Brain microvascular endothelial cell (primary cell): ENCODE data around the gene AFF1.
"Not testable (repeated sequence)": the region's sequence is repeated elsewhere in the genome, so short reads cannot be mapped to it uniquely, and the experiment has no call there.

ENCODE experiments used
- DNase-seq: peaks from one replicate; pipeline ENCODE4 v3.0.0-alpha.2; 2020
- H3K27ac ChIP-seq: fragments of 250-450 bp; sonication (Bioruptor Pico); 2 replicates; pipeline ENCODE4 v1.5.1; 2020; ENCODE audit warnings: mild to moderate bottlenecking, moderate library complexity
- H3K27me3 ChIP-seq: fragments of 250-450 bp; sonication (Bioruptor Pico); replicated peaks from 2 replicates; pipeline ENCODE4 v1.5.1; 2020; ENCODE audit warnings: mild to moderate bottlenecking
- H3K36me3 ChIP-seq: fragments of 250-450 bp; sonication (Bioruptor Pico); replicated peaks from 2 replicates; pipeline ENCODE4 v1.5.1; 2020; ENCODE audit warnings: mild to moderate bottlenecking
- H3K4me3 ChIP-seq: 2 replicates; pipeline ENCODE4 v1.5.1; 2011; ENCODE audit warnings: low read depth, mild to moderate bottlenecking, control low read depth, low read length, moderate library complexity
- in situ Hi-C: cut with HindIII; loops from 2 replicates; pipeline ENCODE4 v1.10.0; 2017; ENCODE audit warnings: low sequenced_read_pairs, low pct_ligation_motif_present
- TF ChIP-seq, protein P1 (sequence below): IDR thresholded peaks from 2 replicates; pipeline ENCODE4 v1.5.1; 2011; ENCODE audit warnings: low read depth, mild to moderate bottlenecking, moderate library complexity, low read length, control low read depth, inconsistent platforms; ENCODE audit errors: missing control alignments

Gene AFF1

DNA sequence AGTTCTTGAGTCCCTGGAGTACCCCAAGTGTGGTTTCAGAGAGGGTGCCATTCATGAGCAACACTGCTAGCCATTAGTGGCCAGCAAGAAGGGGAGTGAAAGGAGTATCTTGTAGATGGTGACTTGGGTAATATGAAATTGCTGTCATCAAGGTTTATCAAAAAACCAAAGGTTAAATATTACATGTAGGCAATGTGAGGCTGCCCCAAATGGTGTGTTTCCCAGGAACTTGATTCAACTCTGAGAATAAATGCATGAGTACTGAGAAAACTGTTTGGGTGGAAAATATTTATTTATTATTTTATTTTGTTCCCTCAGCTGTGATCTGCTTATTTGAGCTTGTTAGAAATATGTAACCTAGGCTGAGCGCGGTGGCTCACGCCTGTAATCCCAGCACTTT is 55.7 kb downstream of the AFF1 start:
- TF ChIP-seq, protein P1, sequence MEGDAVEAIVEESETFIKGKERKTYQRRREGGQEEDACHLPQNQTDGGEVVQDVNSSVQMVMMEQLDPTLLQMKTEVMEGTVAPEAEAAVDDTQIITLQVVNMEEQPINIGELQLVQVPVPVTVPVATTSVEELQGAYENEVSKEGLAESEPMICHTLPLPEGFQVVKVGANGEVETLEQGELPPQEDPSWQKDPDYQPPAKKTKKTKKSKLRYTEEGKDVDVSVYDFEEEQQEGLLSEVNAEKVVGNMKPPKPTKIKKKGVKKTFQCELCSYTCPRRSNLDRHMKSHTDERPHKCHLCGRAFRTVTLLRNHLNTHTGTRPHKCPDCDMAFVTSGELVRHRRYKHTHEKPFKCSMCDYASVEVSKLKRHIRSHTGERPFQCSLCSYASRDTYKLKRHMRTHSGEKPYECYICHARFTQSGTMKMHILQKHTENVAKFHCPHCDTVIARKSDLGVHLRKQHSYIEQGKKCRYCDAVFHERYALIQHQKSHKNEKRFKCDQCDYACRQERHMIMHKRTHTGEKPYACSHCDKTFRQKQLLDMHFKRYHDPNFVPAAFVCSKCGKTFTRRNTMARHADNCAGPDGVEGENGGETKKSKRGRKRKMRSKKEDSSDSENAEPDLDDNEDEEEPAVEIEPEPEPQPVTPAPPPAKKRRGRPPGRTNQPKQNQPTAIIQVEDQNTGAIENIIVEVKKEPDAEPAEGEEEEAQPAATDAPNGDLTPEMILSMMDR = no peak
- H3K27ac ChIP-seq = no peak overlapping the region
- H3K36me3 ChIP-seq = no peaks in the 10 kb centered on the region
- no peaks in the 10 kb centered on the region for H3K27me3 ChIP-seq
- DNase-seq = no peak
- in situ Hi-C loops = no loop called here
- no peak overlapping the region for H3K4me3 ChIP-seq

DNA sequence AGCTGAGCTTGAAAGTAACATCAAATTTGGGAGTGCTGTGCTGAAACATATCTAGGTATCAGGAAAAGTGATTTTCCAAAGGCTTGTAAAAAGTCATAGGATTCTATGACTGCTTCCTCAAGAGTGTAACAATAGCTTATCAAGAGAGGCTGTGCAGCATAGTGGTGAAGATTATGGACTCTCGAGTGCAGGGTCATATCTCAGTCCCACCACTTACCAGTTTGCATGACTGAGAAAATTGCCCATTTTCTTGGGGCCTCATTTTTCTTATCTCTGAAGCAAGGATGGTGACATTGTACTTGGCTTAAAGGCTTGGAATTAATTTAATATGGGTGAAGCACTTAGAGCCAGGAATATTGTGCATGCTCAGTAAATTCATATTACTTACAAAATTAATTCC is 57.2 kb downstream of the AFF1 start:
- H3K4me3 ChIP-seq = no peak overlapping the region
- TF ChIP-seq, protein P1 = no peak
- in situ Hi-C loops = no loop called here
- no peaks in the 10 kb centered on the region for H3K36me3 ChIP-seq
- no peak for DNase-seq
- no peaks in the 10 kb centered on the region for H3K27me3 ChIP-seq
- no peak overlapping the region for H3K27ac ChIP-seq

DNA sequence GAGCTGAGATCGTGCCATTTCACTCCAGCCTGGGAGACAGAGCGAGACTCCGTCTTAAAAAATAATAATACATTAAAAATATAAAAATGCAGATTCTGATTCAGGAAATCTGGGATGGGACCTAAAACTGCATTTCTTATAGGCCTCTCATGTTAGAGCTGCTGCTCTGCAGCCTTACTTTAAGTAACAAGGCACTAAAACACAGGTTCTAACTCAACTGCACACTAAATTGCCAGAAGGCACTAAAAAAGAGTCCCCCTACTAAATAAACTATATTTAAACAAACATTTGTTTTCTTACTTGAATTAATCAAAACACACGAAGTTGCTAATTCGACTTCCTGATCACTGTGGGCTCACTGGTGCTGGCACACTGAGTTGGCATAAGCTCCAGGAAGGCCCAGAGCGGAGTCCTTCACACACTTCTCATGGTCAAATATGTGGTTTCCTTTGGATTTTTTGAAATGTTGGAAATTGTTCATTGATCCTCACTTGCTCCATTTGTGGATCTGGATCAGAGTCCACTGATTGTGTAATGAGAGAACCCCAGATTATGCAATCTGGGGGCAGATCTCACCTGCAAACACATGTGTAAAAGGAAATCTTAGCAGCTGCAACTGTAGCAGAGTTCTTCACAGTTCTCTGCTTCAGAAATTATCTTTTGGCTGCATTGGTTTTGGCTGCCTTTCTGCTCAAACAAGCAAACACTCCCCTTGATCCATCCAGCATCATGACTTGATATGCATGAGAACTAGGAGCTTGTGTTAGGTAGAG is 59.3 kb downstream of the AFF1 start:
- Histone ChIP-seq H3K4me3 (no peak overlapping the region), H3K36me3 (no peaks in the 10 kb centered on the region), H3K27ac (no peak overlapping the region), H3K27me3 (no peaks in the 10 kb centered on the region)
- in situ Hi-C loops = no loop called here
- no peak for DNase-seq
- TF ChIP-seq, protein P1 = no peak

DNA sequence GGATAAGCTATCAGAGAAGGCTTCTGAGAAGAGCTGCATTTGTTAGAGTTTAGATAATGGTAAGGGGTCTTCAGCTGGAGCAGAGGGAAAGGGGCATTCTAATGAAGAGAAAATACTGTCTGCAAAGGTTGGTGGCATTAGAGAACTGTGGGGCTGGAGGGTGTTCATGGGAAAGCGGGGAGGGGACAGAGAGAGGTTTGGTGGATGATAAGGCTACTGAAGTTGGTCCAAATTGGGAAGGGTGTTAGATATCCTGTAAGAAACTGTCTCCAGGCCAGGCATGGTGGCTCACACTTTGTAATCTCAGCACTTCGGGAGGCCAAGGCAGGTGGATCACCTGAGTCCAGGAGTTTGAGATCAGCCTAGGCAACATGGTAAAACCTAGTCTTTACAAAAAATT is 59.9 kb downstream of the AFF1 start:
- TF ChIP-seq, protein P1 = no peak
- Histone ChIP-seq H3K27ac (no peak overlapping the region), H3K4me3 (no peak overlapping the region), H3K27me3 (no peaks in the 10 kb centered on the region), H3K36me3 (no peaks in the 10 kb centered on the region)
- no peak for DNase-seq
- in situ Hi-C loops = no loop called here

DNA sequence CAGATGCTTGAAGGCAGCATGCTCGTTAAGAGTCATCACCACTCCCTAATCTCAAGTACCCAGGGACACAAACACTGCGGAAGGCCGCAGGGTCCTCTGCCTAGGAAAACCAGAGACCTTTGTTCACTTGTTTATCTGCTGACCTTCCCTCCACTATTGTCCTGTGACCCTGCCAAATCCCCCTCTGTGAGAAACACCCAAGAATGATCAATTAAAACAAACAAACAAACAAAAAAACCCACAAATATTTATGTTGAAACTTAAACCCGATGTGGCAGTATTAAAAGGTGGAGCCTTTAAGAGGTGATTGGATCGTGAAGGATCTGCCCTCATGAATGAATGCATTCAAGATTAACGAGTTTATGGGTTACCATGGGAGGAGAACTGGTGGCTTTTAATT is 61.7 kb downstream of the AFF1 start:
- DNase-seq, H3K27ac ChIP-seq, H3K27me3 ChIP-seq, H3K36me3 ChIP-seq, H3K4me3 ChIP-seq, in situ Hi-C loops: not testable (repeated sequence)

DNA sequence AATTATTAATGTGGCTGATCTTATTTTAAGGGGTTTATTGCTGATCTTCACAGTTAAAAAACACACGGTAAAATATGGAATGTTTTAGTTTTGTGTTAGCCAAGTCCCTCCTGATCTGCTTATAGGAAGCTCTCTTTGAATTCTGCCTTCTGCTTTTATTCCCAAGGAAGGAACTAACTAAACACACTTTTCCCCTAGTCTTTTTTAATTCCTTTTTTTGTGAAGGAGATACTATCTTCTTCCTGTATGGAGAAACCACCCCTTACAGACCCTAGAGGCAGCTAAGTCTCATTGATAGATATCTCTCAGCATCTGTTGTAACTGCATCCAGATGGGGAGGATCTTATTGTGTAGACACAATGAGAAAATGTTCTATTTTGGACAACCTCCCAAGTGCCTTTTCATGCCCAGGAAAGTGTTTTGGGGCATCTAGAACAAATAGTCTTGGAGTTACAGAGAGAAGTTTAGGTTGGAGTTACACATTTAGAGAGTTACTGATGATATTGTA is 64.4 kb downstream of the AFF1 start:
- no peaks in the 10 kb centered on the region for H3K27me3 ChIP-seq
- H3K36me3 ChIP-seq = no peaks in the 10 kb centered on the region
- no peak for DNase-seq
- no peak overlapping the region for H3K4me3 ChIP-seq
- in situ Hi-C loops = no loop called here
- TF ChIP-seq, protein P1 = no peak
- H3K27ac ChIP-seq = no peak overlapping the region
